IPS DF 4.7 (cell line): ENCODE results near the gene PSME2.

Experiments
- DNase-seq: peaks from one replicate; pipeline ENCODE4 v3.0.0-alpha.2; 2013; ENCODE audit warnings: low spot score; ENCODE audit errors: extremely low read depth

PSME2 gene

GRCh38 chr14:24136684-24137528 is 9.5 kb downstream of the PSME2 start:
- DNase-seq: no peak

- DNase-seq: no peak
These were observed 10.4 kb downstream of the PSME2 start, which contains the start of gene PSME1 for GRCh38 chr14:24135834-24136683. Gene PSME1, plus strand, starts transcription at chr14:24136194. Its CDS starts 69 bp downstream, at chr14:24136263.

- no peak for DNase-seq
These were observed 10.9 kb downstream of the PSME2 start for GRCh38 chr14:24135584-24135833.

GRCh38 chr14:24133735-24134134 is 12.7 kb downstream of the PSME2 start:
- no peak for DNase-seq

- no peak for DNase-seq
These were observed 13.4 kb downstream of the PSME2 start for GRCh38 chr14:24132976-24133375.

GRCh38 chr14:24132061-24132685 is 14.2 kb downstream of the PSME2 start:
- DNase-seq: no peak

- DNase-seq: no peak
These were observed 14.9 kb downstream of the PSME2 start for GRCh38 chr14:24131549-24131966.

- DNase-seq: no peak
These were observed 15.5 kb downstream of the PSME2 start for GRCh38 chr14:24130717-24131548.

GRCh38 chr14:24130380-24130716 is 16.1 kb downstream of the PSME2 start, which contains the start of gene FITM1:
Gene FITM1, plus strand, starts transcription at chr14:24130659. Its CDS starts 905 bp downstream, at chr14:24131564.
- no peak for DNase-seq

GRCh38 chr14:24129410-24129998 is 16.9 kb downstream of the PSME2 start:
- no peak for DNase-seq

GRCh38 chr14:24127673-24128072 is 18.7 kb downstream of the PSME2 start:
- DNase-seq: no peak

- DNase-seq: no peak
These were observed 19.5 kb downstream of the PSME2 start for GRCh38 chr14:24126939-24127338.

- DNase-seq: no peak
These were observed 22.7 kb downstream of the PSME2 start for GRCh38 chr14:24123424-24124417.

GRCh38 chr14:24122898-24123297 is 23.5 kb downstream of the PSME2 start:
- DNase-seq: no peak

GRCh38 chr14:24122416-24122815 is 24.0 kb downstream of the PSME2 start:
- DNase-seq: no peak

GRCh38 chr14:24121210-24121609 is 25.2 kb downstream of the PSME2 start:
- no peak for DNase-seq

GRCh38 chr14:24119691-24120090 is 26.7 kb downstream of the PSME2 start:
- no peak for DNase-seq

- no peak for DNase-seq
These were observed 29.2 kb downstream of the PSME2 start for GRCh38 chr14:24117179-24117578.

GRCh38 chr14:24116128-24116814 is 30.1 kb downstream of the PSME2 start:
- no peak for DNase-seq
